SK-N-SH (cell line): ENCODE measurements around the gene OBSCN.

Experiments used
- CTCF ChIP-seq: fragments of 200-600 bp; sonication (generic); IDR thresholded peaks from 2 replicates; pipeline ENCODE4 v1.6.1; 2017; ENCODE audit warnings: antibody characterized with exemption, mild to moderate bottlenecking, moderate library complexity
- RXRA ChIP-seq: IDR thresholded peaks from 2 replicates; pipeline ENCODE4 v1.4.0; 2012; ENCODE audit warnings: low read depth, mild to moderate bottlenecking, borderline replicate concordance
- TF ChIP-seq, protein P1 (sequence below): IDR thresholded peaks from 2 replicates; pipeline ENCODE4 v1.4.0; 2012; ENCODE audit warnings: low read depth

GRCh38 chr1:228404107-228404720 is 196.4 kb downstream of the OBSCN start:
- TF ChIP-seq, protein P1, sequence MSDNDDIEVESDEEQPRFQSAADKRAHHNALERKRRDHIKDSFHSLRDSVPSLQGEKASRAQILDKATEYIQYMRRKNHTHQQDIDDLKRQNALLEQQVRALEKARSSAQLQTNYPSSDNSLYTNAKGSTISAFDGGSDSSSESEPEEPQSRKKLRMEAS = no peak
- no peak for TF ChIP-seq CTCF
- no peak for TF ChIP-seq RXRA
